ENCODE results near the gene TMEM255B. TPM values are rescaled to one million over a fixed set of nuclear protein-coding genes. Genes with fewer than 3 reads are reported as not detected.

TMEM255B gene
- total RNA-seq, 1 experiment from 2014 or later, result 26.3 TPM

DNA sequence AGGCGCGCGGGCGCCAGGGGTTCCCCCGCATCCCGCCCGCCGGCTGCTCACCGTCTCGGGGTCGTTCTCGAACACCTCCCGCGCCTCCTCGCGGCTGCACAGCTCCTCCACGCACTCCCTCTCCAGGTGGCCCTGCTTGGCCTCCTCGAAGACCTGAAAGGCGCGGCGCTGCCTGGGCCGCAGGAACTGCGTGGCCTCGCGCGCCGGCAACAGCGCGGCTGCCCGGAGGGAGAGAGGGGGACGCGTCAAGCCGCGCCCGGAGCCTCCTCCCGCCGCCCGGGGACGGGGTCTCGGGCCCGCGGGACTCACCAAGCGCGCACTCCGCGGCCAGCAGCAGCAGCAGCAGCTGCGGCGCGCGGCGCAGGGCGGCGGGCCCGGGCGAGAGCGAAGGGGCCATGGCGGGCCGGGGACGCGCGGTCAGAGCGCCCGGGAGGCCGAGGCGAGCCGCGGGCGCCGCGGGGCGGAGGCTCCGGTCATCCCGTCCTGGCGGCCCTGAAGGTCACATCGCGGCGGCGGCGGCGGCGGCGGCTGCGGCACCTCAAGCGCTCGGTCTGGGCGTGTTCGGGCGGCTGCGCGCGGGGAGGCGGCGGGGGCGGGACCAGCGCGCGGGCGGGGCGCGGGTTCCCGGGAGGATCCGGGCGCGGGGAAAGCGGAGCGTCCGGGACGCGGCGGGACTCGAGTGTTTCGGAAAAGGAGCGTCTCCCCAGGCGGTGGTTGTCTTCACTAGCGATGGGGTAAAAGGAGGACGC lies 104.7 kb downstream of the TMEM255B start, which contains the start of gene GAS6:
Gene GAS6 (minus strand): TSS at position 553 of the 749 bp plus-strand sequence. CDS start 156 bp downstream, at position 397.
- no peak for DNase-seq (ENCODE audit: low read depth, low spot score)
- H3K27ac ChIP-seq (ENCODE audit: low read length), result peak within 1 kb of the TSS; percentile 51
- BruUV-seq (replicated peaks), result no TSS peak

More for the DNA sequence above, 104.7 kb downstream of the TMEM255B start, which contains the start of gene GAS6:
- Histone ChIP-seq H3K36me3 (ENCODE audit: control insufficient read depth, insufficient read depth, low read length) (no peaks in the 10 kb centered on the region), H3K9me3 (ENCODE audit: control insufficient read depth, insufficient read depth, low read depth, low read length) (no peaks in the 10 kb centered on the region), H3K4me3 (ENCODE audit: low read depth in 2 of 2, low read length in 2 of 2) (peak within 1 kb of the TSS; percentile 57 to 69), H3K4me1 (ENCODE audit: control insufficient read depth, insufficient read depth, low read length) (peaks cover 3% of the 10 kb centered on the region; the same call in 1 of the 2 replicates), H3K27me3 (ENCODE audit: control insufficient read depth, insufficient read depth, low read length) (no peaks in the 10 kb centered on the region; the same call in 1 of the 2 replicates)
- ChIA-PET CTCF (no interaction called here), POLR2A (no interaction called here)
- in situ Hi-C loops (cut with HindIII; ENCODE audit: low pct_unique_long_range_greater_than_20kb, low sequenced_read_pairs) (no loop called here), intact Hi-C loops (cut with micrococcal nuclease; ENCODE audit: unreplicated experiment) (no loop called here)
- TF ChIP-seq CTCF (IDR thresholded peaks at IDR 0.05), result peak; percentile 10
- no peak for TF ChIP-seq POLR2AphosphoS5 (IDR thresholded peaks at IDR 0.05; ENCODE audit: low read depth, low read length)
- no peak for TF ChIP-seq TCF7L2 (IDR thresholded peaks at IDR 0.05; ENCODE audit: low read depth, low read length)
- no peak for TF ChIP-seq REST (IDR thresholded peaks at IDR 0.05; ENCODE audit: insufficient read depth in 1 of 2, low read depth in 2 of 2, low read length in 1 of 2)
- TF ChIP-seq SIN3A (IDR thresholded peaks at IDR 0.05; ENCODE audit: borderline replicate concordance, insufficient read depth, low read depth, low read length), result no peak
- peak; percentile 84 for ATAC-seq

Data from Panc1 (cell line).